CD4-positive, alpha-beta T cell treated with Interleukin-10 for 1 hour (primary cell): ENCODE results near the gene C3.
A peak's percentile ranks its signal among the peaks of the same experiment; 100 is the strongest.

Experiments used
- DNase-seq: peaks from one replicate; pipeline ENCODE4 v3.0.0-alpha.2; 2020

The C3 gene

GRCh38 chr19:6744381-6745301, 24.2 kb upstream of the C3 start:
- DNase-seq = no peak

GRCh38 chr19:6743714-6744380, 23.4 kb upstream of the C3 start:
- no peak for DNase-seq

- no peak for DNase-seq
Observed at GRCh38 chr19:6743066-6743465, 22.6 kb upstream of the C3 start.

- no peak for DNase-seq
Observed at GRCh38 chr19:6740589-6741343, 20.3 kb upstream of the C3 start.

GRCh38 chr19:6739883-6740588, 19.6 kb upstream of the C3 start:
- no peak for DNase-seq

GRCh38 chr19:6739390-6739882, 19.0 kb upstream of the C3 start, which contains the start of gene TRIP10:
Gene TRIP10 (plus strand): TSS chr19:6739680. CDS start chr19:6739762, 82 bp downstream.
- peak; percentile 90 for DNase-seq

DNA sequence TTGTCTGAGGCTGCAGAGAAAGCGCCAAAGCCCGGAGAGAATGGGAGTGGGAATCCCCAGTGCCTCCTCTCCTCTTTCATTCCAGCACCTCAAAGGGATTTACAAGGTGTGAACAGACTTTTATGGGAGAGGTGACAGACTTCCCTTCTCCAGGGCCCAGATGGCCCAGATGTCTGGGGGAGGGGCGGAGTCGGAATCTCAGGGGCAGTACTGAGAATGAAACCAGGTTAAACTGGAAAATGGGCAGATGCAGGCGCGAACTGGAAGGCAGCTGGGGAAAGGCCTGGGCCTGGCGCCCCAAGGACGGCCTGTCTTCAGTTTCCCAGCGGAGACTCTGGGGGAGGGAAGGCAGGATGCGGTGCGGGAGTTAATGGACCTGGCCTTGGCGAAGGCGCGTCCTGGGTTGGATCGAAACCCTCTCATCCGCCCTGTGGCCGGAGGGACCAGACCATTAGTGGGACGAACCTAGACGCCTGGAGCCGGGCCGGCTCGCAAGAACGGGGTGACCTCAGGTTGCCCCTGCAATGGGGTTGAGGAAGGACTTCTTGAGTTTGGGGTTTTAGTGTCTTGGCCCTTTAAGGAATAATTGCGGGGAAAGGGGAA, 18.4 kb upstream of the C3 start:
- DNase-seq = peak; percentile 43

- peak; percentile 86 for DNase-seq
Observed at GRCh38 chr19:6737873-6738786, 17.7 kb upstream of the C3 start.

- DNase-seq = peak; percentile 100
Observed at GRCh38 chr19:6737284-6737872, 16.9 kb upstream of the C3 start, which contains the start of gene GPR108. Gene GPR108 (minus strand): TSS chr19:6737580. CDS start chr19:6737576, 4 bp downstream.

DNA sequence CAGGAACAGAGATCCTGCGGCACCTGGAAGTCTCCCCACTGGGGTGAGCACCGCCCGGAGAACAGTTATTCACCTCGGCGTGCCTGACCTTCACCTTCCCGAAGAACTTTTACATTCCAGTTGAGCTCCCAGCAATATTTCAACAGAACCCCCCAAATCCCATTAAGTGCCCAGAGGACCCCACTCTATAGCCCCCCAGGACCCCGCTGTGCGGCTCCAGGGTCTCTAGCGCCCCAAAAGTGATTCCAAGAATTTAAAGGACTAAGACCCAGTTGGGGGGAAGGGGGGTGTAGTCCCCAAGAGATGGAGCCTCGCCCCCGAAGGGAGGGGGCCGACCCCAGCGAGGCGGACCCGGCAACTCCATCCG, 16.4 kb upstream of the C3 start:
- DNase-seq = no peak

DNA sequence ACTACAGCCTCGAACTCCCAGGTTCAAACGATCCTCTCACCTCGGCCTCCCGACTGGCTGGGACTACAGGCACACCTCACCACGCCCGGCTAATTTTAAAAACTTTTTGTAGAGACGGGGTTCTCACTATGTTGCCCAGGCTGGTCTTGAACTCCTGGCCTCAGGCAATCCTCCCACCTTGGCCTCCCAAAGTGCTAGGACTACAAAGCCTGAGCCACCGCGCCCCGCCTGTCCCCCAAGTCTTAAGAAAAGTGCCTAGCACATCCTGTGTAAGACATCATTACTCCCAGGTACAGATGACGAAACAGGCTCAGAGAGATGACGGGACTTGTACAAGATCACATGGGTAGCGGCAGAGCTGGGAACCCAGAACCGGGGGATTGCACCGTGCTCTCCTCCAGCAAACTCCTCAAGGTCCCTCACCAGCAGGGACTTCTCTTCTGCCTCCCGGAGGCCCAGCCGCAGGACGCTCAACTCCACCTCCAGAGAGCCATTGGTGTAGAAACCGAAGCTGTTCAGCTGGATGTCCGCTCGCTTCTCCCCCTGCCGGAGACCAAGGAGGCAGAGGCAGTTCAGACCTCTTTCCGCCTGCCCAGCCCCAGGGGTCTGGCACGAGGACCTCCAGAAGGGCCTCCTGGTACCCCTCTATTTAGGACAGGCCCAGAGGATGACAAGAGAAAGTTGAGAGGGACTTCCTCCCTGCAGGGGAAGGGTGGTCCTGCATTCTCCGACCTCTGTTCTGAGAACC, 15.9 kb upstream of the C3 start:
- DNase-seq = peak; percentile 83

- DNase-seq = no peak
Observed at GRCh38 chr19:6735181-6735911, 14.9 kb upstream of the C3 start.

DNA sequence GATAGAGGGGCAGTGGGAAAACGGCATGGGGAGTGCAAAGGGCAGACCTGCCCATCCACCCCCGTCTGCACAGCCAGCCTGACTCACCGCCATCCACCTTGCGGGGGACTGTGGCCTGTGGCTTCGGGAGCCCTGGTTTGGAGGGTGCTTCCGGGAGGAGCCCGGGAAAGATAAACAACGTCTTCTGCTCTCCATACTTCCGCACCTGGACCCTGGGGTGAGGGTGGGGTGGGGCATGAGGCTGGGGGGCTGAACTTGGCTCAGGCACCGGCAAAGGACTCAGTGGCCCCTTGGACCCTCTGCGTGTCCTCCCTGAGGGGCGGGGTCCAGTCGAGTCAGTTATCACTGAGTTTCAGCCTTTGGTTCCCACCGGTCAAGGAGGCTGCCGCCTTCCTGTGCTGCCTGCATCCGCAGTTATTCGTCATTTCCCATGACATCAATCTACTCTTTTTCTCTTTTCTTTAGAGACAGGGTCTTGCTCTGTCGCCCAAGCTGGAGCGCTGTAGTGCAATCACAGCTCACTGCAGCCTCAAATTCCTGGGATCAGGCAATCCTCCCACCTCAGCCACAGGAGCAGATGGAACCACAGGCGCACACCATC, 13.7 kb upstream of the C3 start:
- DNase-seq = no peak

- no peak for DNase-seq
Observed at GRCh38 chr19:6733338-6734095, 13.1 kb upstream of the C3 start.

DNA sequence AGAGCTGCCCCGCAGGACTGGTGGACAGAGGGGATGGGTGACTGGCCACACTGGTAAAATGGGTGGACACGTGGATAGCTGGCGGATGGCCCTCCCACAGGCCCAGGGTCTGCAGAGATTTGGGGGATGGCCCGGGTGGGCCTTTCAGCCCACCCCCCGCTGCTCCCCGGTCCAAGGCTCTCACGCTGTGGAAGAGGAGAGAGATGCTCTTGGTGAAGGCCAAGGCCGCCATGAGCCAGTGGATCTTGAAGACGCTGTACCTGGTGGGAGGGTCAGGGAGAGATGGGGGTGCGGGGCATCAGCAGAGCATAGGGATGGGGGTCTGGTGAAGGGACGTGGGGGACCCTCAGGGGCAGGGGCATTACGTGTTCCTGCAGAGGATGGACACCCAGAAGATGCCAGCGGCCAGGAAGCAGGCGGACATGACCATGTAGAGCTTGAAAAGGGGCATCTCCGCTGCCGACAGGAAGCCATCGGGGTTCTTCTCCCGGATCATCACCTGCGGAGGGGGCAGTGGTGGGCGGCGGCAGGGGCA, 12.4 kb upstream of the C3 start:
- no peak for DNase-seq

- no peak for DNase-seq
Observed at GRCh38 chr19:6731822-6732221, 11.4 kb upstream of the C3 start.

DNA sequence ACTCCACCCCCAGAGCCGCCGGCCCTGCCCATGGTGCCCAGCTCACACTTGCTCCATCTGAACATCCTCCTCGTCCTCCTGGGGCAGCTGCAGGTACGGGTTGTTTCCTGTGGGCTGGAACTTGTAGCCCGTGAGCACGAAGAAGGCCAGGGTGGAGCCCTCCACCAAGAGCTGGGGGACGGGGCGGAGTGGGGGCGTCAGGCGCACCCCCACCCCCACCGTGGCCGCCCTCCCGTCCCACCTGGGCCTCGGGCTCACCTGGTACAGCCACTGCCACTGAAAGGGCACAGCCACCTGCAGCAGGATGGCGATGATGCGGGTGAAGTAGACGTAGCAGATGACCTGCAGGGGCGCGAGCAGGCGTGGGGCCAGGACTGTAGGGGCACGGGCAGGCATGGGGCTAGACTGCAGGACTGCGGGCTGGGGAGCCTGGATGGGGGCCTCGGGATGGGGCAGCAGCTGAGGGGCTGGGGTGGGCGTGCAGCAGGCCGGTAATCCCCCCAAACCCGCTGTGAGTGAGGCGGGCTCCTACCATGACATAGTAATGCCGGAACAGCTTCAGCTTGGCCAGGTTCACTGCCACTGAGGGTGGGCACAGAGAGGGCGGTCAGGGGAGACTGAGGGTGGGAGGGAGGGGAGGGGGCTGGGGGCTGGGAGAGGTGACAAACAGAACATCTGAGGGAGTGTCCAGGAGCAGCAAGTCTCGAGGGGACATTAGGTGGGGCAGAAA, 10.7 kb upstream of the C3 start:
- DNase-seq = no peak
